Measurements from ENCODE around the gene CEPT1. TPM values are rescaled to one million over a fixed set of nuclear protein-coding genes. Genes with fewer than 3 reads are reported as not detected.

The CEPT1 gene
- total RNA-seq, 1 donor from 2014 or later, result 58.9 TPM

DNA sequence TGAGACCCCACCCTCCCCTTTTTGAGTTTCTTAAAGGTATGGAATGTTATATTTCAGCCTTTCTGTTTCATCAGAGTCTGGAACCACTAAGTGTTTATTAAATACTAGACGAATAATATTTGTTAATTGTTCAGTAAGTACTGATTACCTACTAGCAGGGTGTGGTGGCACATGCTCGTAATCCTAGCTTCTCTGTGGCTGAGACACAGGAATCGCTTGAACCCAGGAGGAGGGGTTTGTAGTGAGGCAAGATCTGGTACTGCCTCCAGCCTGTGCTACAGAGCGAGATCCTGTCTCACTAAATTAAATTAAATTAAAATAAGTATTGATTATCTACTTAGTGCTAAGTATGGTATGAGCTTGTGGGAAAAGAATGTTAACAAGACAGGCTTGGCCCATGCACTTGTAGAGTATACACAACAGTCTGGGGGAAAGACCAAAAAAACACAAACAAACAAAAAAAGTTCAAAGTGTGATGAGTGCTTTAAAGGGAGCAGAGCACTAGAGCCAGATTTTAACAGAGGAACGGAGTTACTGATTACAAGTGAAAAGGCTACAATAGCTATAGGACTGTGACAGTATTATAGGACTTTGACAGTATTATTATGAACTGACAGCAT lies 2.4 kb downstream of the CEPT1 start:
- no peaks in the 10 kb centered on the region for H3K27me3 ChIP-seq
- H4K20me1 ChIP-seq (ENCODE audit: low read depth), result peaks cover 37% of the 10 kb centered on the region
- H3F3A ChIP-seq (ENCODE audit: low read depth), result peaks cover 14% of the 10 kb centered on the region
- H2AFZ ChIP-seq (replicated peaks), result no peak overlapping the region
- peaks cover 2% of the 10 kb centered on the region for H3K36me3 ChIP-seq
- H3K27ac ChIP-seq, result no peak overlapping the region
- Mint-ChIP-seq H3K27me3 (ENCODE audit: insufficient read depth, low read depth) (no peaks in the 10 kb centered on the region), H3K4me1 (peaks cover 19% of the 10 kb centered on the region), H3K4me3 (peak overlapping the region; percentile 17), H3K36me3 (peaks cover under 1% of the 10 kb centered on the region), H3K27ac (no peak overlapping the region), H3K9me3 (no peaks in the 10 kb centered on the region)
- peaks cover 27% of the 10 kb centered on the region for H3K4me1 ChIP-seq
- no peaks in the 10 kb centered on the region for H3K9me3 ChIP-seq (ENCODE audit: low read depth)
- H3K79me2 ChIP-seq (ENCODE audit: low read depth), result peaks cover 87% of the 10 kb centered on the region
- peak; percentile 13 for DNase-seq (ENCODE audit: low spot score)
- no peak overlapping the region for H3K4me3 ChIP-seq
- H3K4me2 ChIP-seq, result peak overlapping the region; percentile 76
- TF ChIP-seq, protein P1, sequence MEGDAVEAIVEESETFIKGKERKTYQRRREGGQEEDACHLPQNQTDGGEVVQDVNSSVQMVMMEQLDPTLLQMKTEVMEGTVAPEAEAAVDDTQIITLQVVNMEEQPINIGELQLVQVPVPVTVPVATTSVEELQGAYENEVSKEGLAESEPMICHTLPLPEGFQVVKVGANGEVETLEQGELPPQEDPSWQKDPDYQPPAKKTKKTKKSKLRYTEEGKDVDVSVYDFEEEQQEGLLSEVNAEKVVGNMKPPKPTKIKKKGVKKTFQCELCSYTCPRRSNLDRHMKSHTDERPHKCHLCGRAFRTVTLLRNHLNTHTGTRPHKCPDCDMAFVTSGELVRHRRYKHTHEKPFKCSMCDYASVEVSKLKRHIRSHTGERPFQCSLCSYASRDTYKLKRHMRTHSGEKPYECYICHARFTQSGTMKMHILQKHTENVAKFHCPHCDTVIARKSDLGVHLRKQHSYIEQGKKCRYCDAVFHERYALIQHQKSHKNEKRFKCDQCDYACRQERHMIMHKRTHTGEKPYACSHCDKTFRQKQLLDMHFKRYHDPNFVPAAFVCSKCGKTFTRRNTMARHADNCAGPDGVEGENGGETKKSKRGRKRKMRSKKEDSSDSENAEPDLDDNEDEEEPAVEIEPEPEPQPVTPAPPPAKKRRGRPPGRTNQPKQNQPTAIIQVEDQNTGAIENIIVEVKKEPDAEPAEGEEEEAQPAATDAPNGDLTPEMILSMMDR (IDR thresholded peaks at IDR 0.05), result no peak
- TF ChIP-seq EZH2phosphoT487 (IDR thresholded peaks at IDR 0.05) (no peak), EZH2 (IDR thresholded peaks at IDR 0.05) (no peak)
- H3K9ac ChIP-seq, result no peak overlapping the region

DNA sequence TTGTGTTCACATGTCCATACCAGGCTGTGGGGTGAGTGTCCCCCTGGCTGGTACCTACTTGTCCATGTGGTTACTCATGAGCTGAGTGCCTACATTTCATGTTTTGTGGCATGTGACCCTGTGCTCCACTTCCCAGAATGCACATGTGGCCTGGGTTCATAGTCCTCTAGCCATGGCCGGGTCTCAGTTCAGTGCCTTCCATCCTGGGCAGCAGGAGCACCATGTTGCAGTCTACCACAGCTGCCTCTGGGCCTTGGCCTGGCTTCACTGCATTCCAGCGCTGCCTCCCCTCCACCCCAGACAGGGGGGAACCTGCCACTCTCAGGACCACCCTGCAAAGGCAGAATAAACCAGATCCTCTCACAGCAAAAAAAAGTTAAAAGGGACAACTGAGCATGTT lies 5.5 kb downstream of the CEPT1 start:
- peak; percentile 6 for DNase-seq (ENCODE audit: low spot score)
- no peak overlapping the region for H3K9ac ChIP-seq
- no peak overlapping the region for H2AFZ ChIP-seq (replicated peaks)
- no peaks in the 10 kb centered on the region for H3K9me3 Mint-ChIP-seq
- H3K36me3 Mint-ChIP-seq, result peaks cover 9% of the 10 kb centered on the region
- no peaks in the 10 kb centered on the region for H3F3A ChIP-seq (ENCODE audit: low read depth)
- H3K27me3 ChIP-seq, result no peaks in the 10 kb centered on the region
- peaks cover 75% of the 10 kb centered on the region for H3K79me2 ChIP-seq (ENCODE audit: low read depth)
- H3K27me3 Mint-ChIP-seq (ENCODE audit: insufficient read depth, low read depth), result no peaks in the 10 kb centered on the region
- H3K4me3 Mint-ChIP-seq, result no peak overlapping the region
- no peak overlapping the region for H3K27ac Mint-ChIP-seq
- H3K4me2 ChIP-seq, result no peak overlapping the region
- H3K4me3 ChIP-seq, result no peak overlapping the region
- TF ChIP-seq EZH2phosphoT487 (IDR thresholded peaks at IDR 0.05), result no peak
- no peak for TF ChIP-seq EZH2 (IDR thresholded peaks at IDR 0.05)
- TF ChIP-seq, protein P1 (IDR thresholded peaks at IDR 0.05), result no peak
- peaks cover 4% of the 10 kb centered on the region for H3K36me3 ChIP-seq
- H3K27ac ChIP-seq, result no peak overlapping the region
- H3K9me3 ChIP-seq (ENCODE audit: low read depth), result no peaks in the 10 kb centered on the region
- peaks cover 40% of the 10 kb centered on the region for H4K20me1 ChIP-seq (ENCODE audit: low read depth)
- peaks cover 10% of the 10 kb centered on the region for H3K4me1 Mint-ChIP-seq
- H3K4me1 ChIP-seq, result peaks cover 18% of the 10 kb centered on the region

DNA sequence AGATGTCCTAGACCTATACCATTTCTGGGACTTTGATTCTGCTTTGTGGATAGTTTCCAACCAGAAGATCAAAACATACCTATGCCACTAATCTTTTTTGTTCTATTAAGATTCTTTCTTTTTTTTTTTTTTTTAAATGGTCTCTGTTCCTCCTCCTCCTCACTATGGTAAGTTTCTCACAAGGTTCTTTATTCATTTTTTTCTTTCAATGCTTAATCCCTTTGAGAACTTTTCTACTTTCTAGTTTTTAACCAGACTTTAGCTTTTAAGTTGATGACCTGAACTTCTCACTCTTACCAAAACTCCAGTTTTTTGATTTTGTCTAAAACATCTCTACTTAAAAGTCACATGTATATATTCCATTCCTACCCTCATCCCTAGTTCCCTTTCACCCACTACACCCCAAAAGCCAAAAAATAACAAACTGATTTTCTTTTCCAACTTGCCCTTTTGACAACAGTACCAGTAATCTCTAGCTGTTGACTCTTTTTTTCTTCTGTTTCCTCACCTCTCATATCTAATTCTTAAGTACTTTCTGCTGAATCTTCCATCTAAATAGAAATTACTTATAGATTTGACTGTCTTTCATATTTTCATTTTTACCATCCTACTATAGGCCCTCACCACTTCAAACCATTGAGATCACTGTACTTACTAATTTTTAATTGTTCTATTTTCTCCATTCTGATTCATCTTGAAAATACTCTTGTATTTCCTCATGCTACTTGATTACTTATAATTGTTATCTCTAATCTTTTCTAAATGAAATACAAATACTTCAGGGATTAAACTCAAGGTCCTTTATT lies 6.1 kb downstream of the CEPT1 start:
- H3K27me3 Mint-ChIP-seq (ENCODE audit: insufficient read depth, low read depth), result no peaks in the 10 kb centered on the region
- no peak for DNase-seq (ENCODE audit: low spot score)

More for the DNA sequence above, 6.1 kb downstream of the CEPT1 start:
- Histone ChIP-seq H3K9me3 (ENCODE audit: low read depth) (no peaks in the 10 kb centered on the region), H3K4me2 (no peak overlapping the region), H3K36me3 (peaks cover 5% of the 10 kb centered on the region), H3F3A (ENCODE audit: low read depth) (no peaks in the 10 kb centered on the region), H4K20me1 (ENCODE audit: low read depth) (peaks cover 37% of the 10 kb centered on the region), H3K79me2 (ENCODE audit: low read depth) (peaks cover 69% of the 10 kb centered on the region), H3K9ac (no peak overlapping the region), H3K27me3 (no peaks in the 10 kb centered on the region), H2AFZ (replicated peaks) (no peak overlapping the region), H3K4me3 (no peak overlapping the region), H3K27ac (no peak overlapping the region), H3K4me1 (peaks cover 15% of the 10 kb centered on the region)
- Mint-ChIP-seq H3K27ac (no peak overlapping the region), H3K36me3 (peaks cover 9% of the 10 kb centered on the region), H3K4me1 (peaks cover 6% of the 10 kb centered on the region), H3K4me3 (no peak overlapping the region), H3K9me3 (no peaks in the 10 kb centered on the region)
- TF ChIP-seq EZH2phosphoT487 (IDR thresholded peaks at IDR 0.05) (no peak), EZH2 (IDR thresholded peaks at IDR 0.05) (no peak)
- TF ChIP-seq, protein P1 (IDR thresholded peaks at IDR 0.05), result no peak
